HG03460 (cell line): ENCODE data around the gene UBE2B.
A peak's percentile ranks its signal among the peaks of the same experiment; 100 is the strongest.
"Not testable (repeated sequence)": the region's sequence is repeated elsewhere in the genome, so short reads cannot be mapped to it uniquely, and the experiment has no call there.

Source experiments
- ATAC-seq: cut with Tn5 transposase; IDR thresholded peaks from one replicate; pipeline ENCODE4 v1.9.1; 2021; ENCODE audit not compliant: unreplicated experiment

Gene UBE2B

GRCh38 chr5:134398609-134399155 lies 27.3 kb downstream of the UBE2B start:
- no peak for ATAC-seq

- no peak for ATAC-seq
These were observed 32.6 kb downstream of the UBE2B start for GRCh38 chr5:134403951-134404350.

- no peak for ATAC-seq
These were observed 35.0 kb downstream of the UBE2B start for GRCh38 chr5:134406390-134406789.

GRCh38 chr5:134409321-134409720 lies 38.0 kb downstream of the UBE2B start:
- ATAC-seq = no peak

GRCh38 chr5:134410822-134411221 lies 39.5 kb downstream of the UBE2B start:
- no peak for ATAC-seq

GRCh38 chr5:134411228-134411545 lies 39.8 kb downstream of the UBE2B start:
- no peak for ATAC-seq

GRCh38 chr5:134411546-134412266 lies 40.3 kb downstream of the UBE2B start, which contains the start of gene CDKN2AIPNL:
Gene CDKN2AIPNL (minus strand): TSS chr5:134411881. CDS start chr5:134411854, 27 bp downstream.
- peak; percentile 96 for ATAC-seq

GRCh38 chr5:134413046-134413445 lies 41.7 kb downstream of the UBE2B start:
- ATAC-seq = no peak

- ATAC-seq = no peak
These were observed 46.3 kb downstream of the UBE2B start for GRCh38 chr5:134417707-134418106.

- no peak for ATAC-seq
These were observed 47.6 kb downstream of the UBE2B start for GRCh38 chr5:134418958-134419357.

GRCh38 chr5:134420343-134420742 lies 49.0 kb downstream of the UBE2B start:
- ATAC-seq = no peak

GRCh38 chr5:134421038-134421437 lies 49.7 kb downstream of the UBE2B start:
- not testable (repeated sequence) for ATAC-seq

- no peak for ATAC-seq
These were observed 51.5 kb downstream of the UBE2B start for GRCh38 chr5:134422791-134423365.

GRCh38 chr5:134423376-134423775 lies 52.0 kb downstream of the UBE2B start:
- ATAC-seq = no peak

- no peak for ATAC-seq
These were observed 55.0 kb downstream of the UBE2B start for GRCh38 chr5:134426361-134426760.

GRCh38 chr5:134427540-134428041 lies 56.2 kb downstream of the UBE2B start:
- no peak for ATAC-seq

GRCh38 chr5:134430001-134430569 lies 58.7 kb downstream of the UBE2B start:
- ATAC-seq = no peak

- ATAC-seq = no peak
These were observed 60.8 kb downstream of the UBE2B start for GRCh38 chr5:134432174-134432573.

- ATAC-seq = no peak
These were observed 61.4 kb downstream of the UBE2B start for GRCh38 chr5:134432677-134433359.

GRCh38 chr5:134435560-134435959 lies 64.2 kb downstream of the UBE2B start:
- no peak for ATAC-seq
